Spleen (tissue), 11 donors: ENCODE measurements around the gene HJURP. TPM values are rescaled to one million over a fixed set of nuclear protein-coding genes. Genes with fewer than 3 reads are reported as not detected.

Experiments used
- DNase-seq: peaks from one replicate; pipeline ENCODE4 v3.0.0-alpha.2; 2020
- H3K27ac ChIP-seq, 8 donors: fragments of 200-600 bp; sonication (generic) in 7 of 8; 1 replicate in 4 of 8; 2 replicates in 4 of 8; pipeline versions ENCODE4 v1.5.0 to v1.8.0; 2016 to 2021; ENCODE audit warnings: inconsistent platforms in 4 of 8, mild to moderate bottlenecking in 4 of 8, moderate library complexity in 1 of 8
- H3K27me3 ChIP-seq, 7 donors: fragments of 200-600 bp; sonication (generic) in 6 of 7; replicated peaks in 1 of 7; 1 replicate in 4 of 7; 2 replicates in 3 of 7; pipeline versions ENCODE4 v1.5.0 to v1.8.0; 2016 to 2021; ENCODE audit warnings: inconsistent platforms in 3 of 7, mild to moderate bottlenecking in 1 of 7
- H3K36me3 ChIP-seq, 6 donors: fragments of 200-600 bp; sonication (generic) in 5 of 6; 1 replicate in 4 of 6; 2 replicates in 2 of 6; pipeline versions ENCODE4 v1.5.0 to v1.8.0; 2016 to 2021; ENCODE audit warnings: inconsistent platforms in 2 of 6
- H3K4me1 ChIP-seq, 6 donors: fragments of 200-600 bp; sonication (generic) in 5 of 6; 1 replicate in 3 of 6; 2 replicates in 3 of 6; pipeline versions ENCODE4 v1.5.0 to v1.8.0; 2016 to 2021; ENCODE audit warnings: inconsistent platforms in 3 of 6
- H3K4me3 ChIP-seq, 8 donors: fragments of 200-600 bp; sonication (generic) in 7 of 8; 1 replicate in 4 of 8; 2 replicates in 4 of 8; pipeline versions ENCODE4 v1.5.0 to v1.8.0; 2016 to 2021; ENCODE audit warnings: inconsistent platforms in 4 of 8, mild to moderate bottlenecking in 4 of 8, moderate library complexity in 2 of 8
- H3K9me3 ChIP-seq, 8 donors: fragments of 200-600 bp; sonication (generic) in 7 of 8; 1 replicate in 4 of 8; 2 replicates in 4 of 8; pipeline versions ENCODE4 v1.5.0 to v1.8.0; 2016 to 2021; ENCODE audit warnings: inconsistent platforms in 4 of 8
- POLR2A ChIP-seq, 3 donors: fragments of 450-650 bp; IDR thresholded peaks; one replicate each; pipeline ENCODE4 v1.5.1; 2017; ENCODE audit warnings: antibody characterized with exemption in 3 of 3, mild to moderate bottlenecking in 1 of 3
- POLR2AphosphoS5 ChIP-seq, 3 donors: sonication (generic); formaldehyde crosslinking; IDR thresholded peaks; one replicate each; pipeline ENCODE4 v1.5.1; 2017; ENCODE audit warnings: antibody characterized with exemption in 3 of 3
- WGBS, 5 donors: extraction: QIAGEN DNeasy Blood & Tissue Kit in 3 of 5; methylation state at CpG; one replicate each; pipeline versions ENCODE4 v1.1.5 to v1.1.7; 2013 to 2018; 5-methylcytosine and 5-hydroxymethylcytosine counted together
- intact Hi-C: fragments of 100-400 bp; cut with DNase I; formaldehyde crosslinking; loops from one replicate; pipeline ENCODE4 v1.15.0; 2023; ENCODE audit warnings: low total_unique reads
- polyA plus RNA-seq, 3 donors: library from polyadenylated mRNA; stranded (reverse); fragments of 200-250 nt; gene quantifications; one replicate each; pipeline ENCODE4 v1.2.1, GENCODE V29; 2013
- total RNA-seq, 7 donors: library from RNA; depleted of rRNA in 3 of 7; stranded (reverse); fragments of >200 nt in 3 of 7; fragmentation: NEBNext Ultra II Directional in 4 of 7; extraction: Animal tissue kit (Norgen Biotek cat#: 25700) in 4 of 7; gene quantifications; one replicate each; pipeline versions ENCODE4 v1.1.0 to v1.2.1, GENCODE V29; 2016 to 2021
- TF ChIP-seq, protein P1 (sequence below), 11 experiments: fragments of 200-600 bp in 7 of 11; fragments of 450-650 bp in 4 of 11; sonication (generic) in 4 of 11; IDR thresholded peaks in 8 of 11; conservative IDR thresholded peaks in 3 of 11; 1 replicate in 7 of 11; 2 replicates in 4 of 11; pipeline versions ENCODE4 v1.4.0 to v1.8.0; 2016 to 2021; ENCODE audit warnings: antibody characterized with exemption in 11 of 11, inconsistent platforms in 4 of 11, mild to moderate bottlenecking in 1 of 11
- donor health status: healthy with polysubstance abuse.
- donor health status: DM: no; HTN: no; CAD: no; lungs with moderate emphysema.
- donor health status: DM: no; HTN: no; CAD: no.
- donor health status: Bipolar disorder and iron deficiency.
- donor health status: healthy.
- donor health status: DM: no; HTN: no; CAD: no.
- donor health status: DM: yes; HTN: yes; CAD: no.

Gene HJURP
- total and polyA plus RNA-seq, 10 donors = 1.4 to 7.4 (median 5.2) TPM

DNA sequence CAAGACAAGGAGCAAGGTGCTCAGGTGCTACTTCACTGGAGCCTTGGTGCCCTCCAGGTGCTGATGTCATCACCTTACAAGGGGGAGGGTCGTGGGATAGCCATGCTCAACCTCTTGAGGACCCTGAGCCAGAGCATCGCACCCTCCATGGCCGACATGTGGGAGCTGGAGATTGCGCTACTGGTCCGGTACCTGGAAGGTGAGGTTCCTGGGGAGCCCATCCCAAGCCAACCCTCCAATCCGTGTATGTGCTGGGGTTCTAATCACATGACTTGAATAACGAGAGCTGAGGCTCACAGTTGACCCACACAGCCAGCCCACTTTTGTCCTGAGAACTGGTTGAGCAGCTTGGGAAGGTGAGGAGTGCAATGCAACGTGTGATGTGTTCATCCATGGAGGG is 50.3 kb downstream of the HJURP start:
- Histone ChIP-seq H3K4me1 (no peaks in the 10 kb centered on the region), H3K4me3 (no peak overlapping the region), H3K36me3 (no peaks in the 10 kb centered on the region), H3K27ac (no peak overlapping the region), H3K9me3 (no peaks in the 10 kb centered on the region), H3K27me3 (peaks cover 0 to 42% (median 0%) of the 10 kb centered on the region in 7 donors)
- TF ChIP-seq POLR2A (IDR thresholded peaks at IDR 0.05) = no peak
- TF ChIP-seq, protein P1, sequence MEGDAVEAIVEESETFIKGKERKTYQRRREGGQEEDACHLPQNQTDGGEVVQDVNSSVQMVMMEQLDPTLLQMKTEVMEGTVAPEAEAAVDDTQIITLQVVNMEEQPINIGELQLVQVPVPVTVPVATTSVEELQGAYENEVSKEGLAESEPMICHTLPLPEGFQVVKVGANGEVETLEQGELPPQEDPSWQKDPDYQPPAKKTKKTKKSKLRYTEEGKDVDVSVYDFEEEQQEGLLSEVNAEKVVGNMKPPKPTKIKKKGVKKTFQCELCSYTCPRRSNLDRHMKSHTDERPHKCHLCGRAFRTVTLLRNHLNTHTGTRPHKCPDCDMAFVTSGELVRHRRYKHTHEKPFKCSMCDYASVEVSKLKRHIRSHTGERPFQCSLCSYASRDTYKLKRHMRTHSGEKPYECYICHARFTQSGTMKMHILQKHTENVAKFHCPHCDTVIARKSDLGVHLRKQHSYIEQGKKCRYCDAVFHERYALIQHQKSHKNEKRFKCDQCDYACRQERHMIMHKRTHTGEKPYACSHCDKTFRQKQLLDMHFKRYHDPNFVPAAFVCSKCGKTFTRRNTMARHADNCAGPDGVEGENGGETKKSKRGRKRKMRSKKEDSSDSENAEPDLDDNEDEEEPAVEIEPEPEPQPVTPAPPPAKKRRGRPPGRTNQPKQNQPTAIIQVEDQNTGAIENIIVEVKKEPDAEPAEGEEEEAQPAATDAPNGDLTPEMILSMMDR (IDR thresholded peaks at IDR 0.05 in 8 of 11, conservative IDR thresholded peaks at IDR 0.05 in 3 of 11) = no peak
- no peak for TF ChIP-seq POLR2AphosphoS5 (IDR thresholded peaks at IDR 0.05)
- DNase-seq = peak; percentile 29
- 64 to 76% (median 67%) methylated on average over 7 to 8 of the region's 8 CpGs for WGBS, 5 donors
- intact Hi-C loops = no loop called here

- no peaks in the 10 kb centered on the region for H3K9me3 ChIP-seq
- no peaks in the 10 kb centered on the region for H3K36me3 ChIP-seq
- WGBS, 5 donors = 50 to 83% (median 73%) methylated on average over 1 to 2 of the region's 2 CpGs
- intact Hi-C loops = no loop called here
- no peak overlapping the region for H3K27ac ChIP-seq
- TF ChIP-seq POLR2A (IDR thresholded peaks at IDR 0.05) = no peak
- TF ChIP-seq, protein P1 (IDR thresholded peaks at IDR 0.05 in 8 of 11, conservative IDR thresholded peaks at IDR 0.05 in 3 of 11) = no peak
- TF ChIP-seq POLR2AphosphoS5 (IDR thresholded peaks at IDR 0.05) = no peak
- no peaks in the 10 kb centered on the region for H3K4me1 ChIP-seq
- peak; percentile 35 for DNase-seq
- peaks cover 0 to 36% (median 0%) of the 10 kb centered on the region in 7 donors for H3K27me3 ChIP-seq
- H3K4me3 ChIP-seq = no peak overlapping the region
Observed at GRCh38 chr2:233803292-233803911, 50.9 kb downstream of the HJURP start.

GRCh38 chr2:233802132-233802815 is 52.1 kb downstream of the HJURP start:
- intact Hi-C loops = no loop called here
- Histone ChIP-seq H3K9me3 (no peaks in the 10 kb centered on the region), H3K4me3 (no peak overlapping the region), H3K27me3 (peaks cover 0 to 25% (median 0%) of the 10 kb centered on the region in 7 donors), H3K36me3 (no peaks in the 10 kb centered on the region), H3K27ac (no peak overlapping the region), H3K4me1 (no peaks in the 10 kb centered on the region)
- WGBS, 5 donors = 66 to 73% (median 71%) methylated on average over 2 to 3 of the region's 3 CpGs
- TF ChIP-seq, protein P1 (IDR thresholded peaks at IDR 0.05 in 8 of 11, conservative IDR thresholded peaks at IDR 0.05 in 3 of 11) = no peak
- peak; percentile 32 for DNase-seq

- TF ChIP-seq POLR2A (IDR thresholded peaks at IDR 0.05) = no peak
- no peak for TF ChIP-seq POLR2AphosphoS5 (IDR thresholded peaks at IDR 0.05)
- TF ChIP-seq, protein P1 (IDR thresholded peaks at IDR 0.05 in 8 of 11, conservative IDR thresholded peaks at IDR 0.05 in 3 of 11) = no peak
- Histone ChIP-seq H3K27ac (no peak overlapping the region), H3K27me3 (peaks cover 0 to 23% (median 0%) of the 10 kb centered on the region in 7 donors), H3K9me3 (no peaks in the 10 kb centered on the region), H3K4me3 (no peak overlapping the region), H3K4me1 (no peaks in the 10 kb centered on the region), H3K36me3 (no peaks in the 10 kb centered on the region)
- WGBS, 5 donors = 70 to 77% (median 71%) methylated on average over 9 of the region's 9 CpGs
- intact Hi-C loops = no loop called here
- peak; percentile 53 for DNase-seq
Observed at GRCh38 chr2:233801357-233802131, 52.8 kb downstream of the HJURP start.
